ENCODE results near the gene NUP37. TPM values are rescaled to one million over a fixed set of nuclear protein-coding genes. Genes with fewer than 3 reads are reported as not detected.
A peak's percentile ranks its signal among the peaks of the same experiment; 100 is the strongest.

Gene NUP37
- polyA plus RNA-seq, 2 donors, result 7.3 to 26.8 TPM

DNA sequence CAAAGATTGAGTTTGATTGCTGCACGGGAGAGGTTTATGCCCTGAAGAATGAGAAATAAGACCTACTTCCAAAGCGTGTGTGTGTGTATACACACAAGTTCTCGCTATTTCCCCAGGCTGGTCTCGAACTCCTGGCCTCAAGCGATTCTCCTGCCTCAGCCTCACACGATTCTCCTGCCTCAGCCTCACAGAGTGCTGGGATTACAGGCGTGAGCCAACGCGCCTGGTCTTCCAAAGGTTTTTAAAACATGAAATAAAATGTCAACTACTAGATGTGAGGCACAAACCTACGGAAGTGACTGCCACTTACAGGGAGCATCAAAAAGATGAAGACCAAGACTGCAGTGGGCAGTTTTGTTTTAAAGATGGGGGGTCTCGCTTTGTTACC is 57.5 kb downstream of the NUP37 start:
- H3K27me3 ChIP-seq (ENCODE audit: control insufficient read depth in 1 of 2, insufficient read depth in 2 of 2, low read length in 2 of 2), result no peaks in the 10 kb centered on the region
- H3K36me3 ChIP-seq (ENCODE audit: control insufficient read depth in 2 of 2, insufficient read depth in 2 of 2, low read length in 1 of 2), result no peaks in the 10 kb centered on the region
- H3K9me3 ChIP-seq (ENCODE audit: control insufficient read depth in 2 of 2, insufficient read depth in 1 of 2, low read depth in 1 of 2, low read length in 1 of 2), result no peaks in the 10 kb centered on the region
- no peak overlapping the region for H3K27ac ChIP-seq (ENCODE audit: low read depth in 2 of 2, low read length in 1 of 2)
- H3K4me3 ChIP-seq (ENCODE audit: low read depth in 1 of 2, low read length in 2 of 2), result no peak overlapping the region
- WGBS, 2 donors, result 84 to 87% methylated on average over 11 of the region's 11 CpGs
- H3K4me1 ChIP-seq (ENCODE audit: control insufficient read depth in 2 of 2, insufficient read depth in 2 of 2, low read length in 1 of 2), result no peaks in the 10 kb centered on the region

- H3K27me3 ChIP-seq (ENCODE audit: control insufficient read depth in 1 of 2, insufficient read depth in 2 of 2, low read length in 2 of 2), result no peaks in the 10 kb centered on the region
- peak within 1 kb of the TSS; percentile 87 to 90 for H3K27ac ChIP-seq (ENCODE audit: low read depth in 2 of 2, low read length in 1 of 2)
- no peaks in the 10 kb centered on the region for H3K36me3 ChIP-seq (ENCODE audit: control insufficient read depth in 2 of 2, insufficient read depth in 2 of 2, low read length in 1 of 2)
- WGBS, 2 donors, result 2% methylated on average over 44 of the region's 44 CpGs
- H3K9me3 ChIP-seq (ENCODE audit: control insufficient read depth in 2 of 2, insufficient read depth in 1 of 2, low read depth in 1 of 2, low read length in 1 of 2), result no peaks in the 10 kb centered on the region
- H3K4me3 ChIP-seq (ENCODE audit: low read depth in 1 of 2, low read length in 2 of 2), result peak within 1 kb of the TSS; percentile 91 to 96
- H3K4me1 ChIP-seq (ENCODE audit: control insufficient read depth in 2 of 2, insufficient read depth in 2 of 2, low read length in 1 of 2), result no peaks in the 10 kb centered on the region
Measured at GRCh38 chr12:102061560-102062418, 58.1 kb downstream of the NUP37 start, which contains the start of gene WASHC3. TSS of gene WASHC3 (minus strand) at chr12:102061991. CDS start at chr12:102061962, 29 bp downstream.

DNA sequence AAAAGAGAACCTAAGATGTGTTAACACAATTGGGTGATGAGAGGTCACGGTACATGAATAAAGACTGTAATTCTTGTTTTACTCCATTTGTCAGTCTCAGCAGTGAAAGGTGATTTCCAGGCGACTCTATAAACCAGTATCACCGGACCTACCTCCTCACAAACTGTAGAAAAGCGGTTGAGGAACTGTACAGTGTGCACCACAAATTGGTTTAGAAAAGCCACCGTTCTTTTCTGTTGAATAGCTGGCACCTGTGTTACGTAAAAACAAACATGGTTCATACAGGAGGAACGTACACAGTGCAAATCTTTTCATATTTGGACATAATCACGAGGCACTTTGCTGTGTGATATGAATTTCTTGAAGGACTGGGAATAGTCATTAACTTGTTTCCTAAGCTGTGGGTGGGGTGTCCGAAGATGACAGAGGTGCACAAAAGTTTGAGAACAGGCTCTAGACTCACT is 58.8 kb downstream of the NUP37 start:
- no peaks in the 10 kb centered on the region for H3K27me3 ChIP-seq (ENCODE audit: control insufficient read depth in 1 of 2, insufficient read depth in 2 of 2, low read length in 2 of 2)
- H3K36me3 ChIP-seq (ENCODE audit: control insufficient read depth in 2 of 2, insufficient read depth in 2 of 2, low read length in 1 of 2), result no peaks in the 10 kb centered on the region
- no peaks in the 10 kb centered on the region for H3K4me1 ChIP-seq (ENCODE audit: control insufficient read depth in 2 of 2, insufficient read depth in 2 of 2, low read length in 1 of 2)
- WGBS, 2 donors, result 15 to 16% methylated on average over 9 of the region's 9 CpGs
- peak overlapping the region; percentile 87 to 90 for H3K27ac ChIP-seq (ENCODE audit: low read depth in 2 of 2, low read length in 1 of 2)
- no peaks in the 10 kb centered on the region for H3K9me3 ChIP-seq (ENCODE audit: control insufficient read depth in 2 of 2, insufficient read depth in 1 of 2, low read depth in 1 of 2, low read length in 1 of 2)
- peak overlapping the region; percentile 91 to 96 for H3K4me3 ChIP-seq (ENCODE audit: low read depth in 1 of 2, low read length in 2 of 2)

GRCh38 chr12:102059343-102059742 is 60.6 kb downstream of the NUP37 start:
- Histone ChIP-seq H3K27ac (ENCODE audit: low read depth in 2 of 2, low read length in 1 of 2) (no peak overlapping the region), H3K4me1 (ENCODE audit: control insufficient read depth in 2 of 2, insufficient read depth in 2 of 2, low read length in 1 of 2) (no peaks in the 10 kb centered on the region), H3K36me3 (ENCODE audit: control insufficient read depth in 2 of 2, insufficient read depth in 2 of 2, low read length in 1 of 2) (peaks cover 0 to 2% of the 10 kb centered on the region in 2 donors), H3K4me3 (ENCODE audit: low read depth in 1 of 2, low read length in 2 of 2) (no peak overlapping the region), H3K9me3 (ENCODE audit: control insufficient read depth in 2 of 2, insufficient read depth in 1 of 2, low read depth in 1 of 2, low read length in 1 of 2) (no peaks in the 10 kb centered on the region), H3K27me3 (ENCODE audit: control insufficient read depth in 1 of 2, insufficient read depth in 2 of 2, low read length in 2 of 2) (no peaks in the 10 kb centered on the region)

- no peaks in the 10 kb centered on the region for H3K9me3 ChIP-seq (ENCODE audit: control insufficient read depth in 2 of 2, insufficient read depth in 1 of 2, low read depth in 1 of 2, low read length in 1 of 2)
- no peaks in the 10 kb centered on the region for H3K27me3 ChIP-seq (ENCODE audit: control insufficient read depth in 1 of 2, insufficient read depth in 2 of 2, low read length in 2 of 2)
- WGBS, 2 donors, result 95 to 97% methylated on average over 4 of the region's 4 CpGs
- H3K4me1 ChIP-seq (ENCODE audit: control insufficient read depth in 2 of 2, insufficient read depth in 2 of 2, low read length in 1 of 2), result no peaks in the 10 kb centered on the region
- H3K36me3 ChIP-seq (ENCODE audit: control insufficient read depth in 2 of 2, insufficient read depth in 2 of 2, low read length in 1 of 2), result peaks cover 0 to 17% of the 10 kb centered on the region in 2 donors
- no peak overlapping the region for H3K27ac ChIP-seq (ENCODE audit: low read depth in 2 of 2, low read length in 1 of 2)
- H3K4me3 ChIP-seq (ENCODE audit: low read depth in 1 of 2, low read length in 2 of 2), result no peak overlapping the region
Measured at GRCh38 chr12:102054345-102054744, 65.6 kb downstream of the NUP37 start.

- Histone ChIP-seq H3K4me3 (ENCODE audit: low read depth in 1 of 2, low read length in 2 of 2) (no peak overlapping the region), H3K4me1 (ENCODE audit: control insufficient read depth in 2 of 2, insufficient read depth in 2 of 2, low read length in 1 of 2) (no peaks in the 10 kb centered on the region), H3K27me3 (ENCODE audit: control insufficient read depth in 1 of 2, insufficient read depth in 2 of 2, low read length in 2 of 2) (no peaks in the 10 kb centered on the region), H3K9me3 (ENCODE audit: control insufficient read depth in 2 of 2, insufficient read depth in 1 of 2, low read depth in 1 of 2, low read length in 1 of 2) (no peaks in the 10 kb centered on the region), H3K27ac (ENCODE audit: low read depth in 2 of 2, low read length in 1 of 2) (no peak overlapping the region), H3K36me3 (ENCODE audit: control insufficient read depth in 2 of 2, insufficient read depth in 2 of 2, low read length in 1 of 2) (peaks cover 0 to 17% of the 10 kb centered on the region in 2 donors)
Measured at GRCh38 chr12:102053062-102053349, 66.9 kb downstream of the NUP37 start.

DNA sequence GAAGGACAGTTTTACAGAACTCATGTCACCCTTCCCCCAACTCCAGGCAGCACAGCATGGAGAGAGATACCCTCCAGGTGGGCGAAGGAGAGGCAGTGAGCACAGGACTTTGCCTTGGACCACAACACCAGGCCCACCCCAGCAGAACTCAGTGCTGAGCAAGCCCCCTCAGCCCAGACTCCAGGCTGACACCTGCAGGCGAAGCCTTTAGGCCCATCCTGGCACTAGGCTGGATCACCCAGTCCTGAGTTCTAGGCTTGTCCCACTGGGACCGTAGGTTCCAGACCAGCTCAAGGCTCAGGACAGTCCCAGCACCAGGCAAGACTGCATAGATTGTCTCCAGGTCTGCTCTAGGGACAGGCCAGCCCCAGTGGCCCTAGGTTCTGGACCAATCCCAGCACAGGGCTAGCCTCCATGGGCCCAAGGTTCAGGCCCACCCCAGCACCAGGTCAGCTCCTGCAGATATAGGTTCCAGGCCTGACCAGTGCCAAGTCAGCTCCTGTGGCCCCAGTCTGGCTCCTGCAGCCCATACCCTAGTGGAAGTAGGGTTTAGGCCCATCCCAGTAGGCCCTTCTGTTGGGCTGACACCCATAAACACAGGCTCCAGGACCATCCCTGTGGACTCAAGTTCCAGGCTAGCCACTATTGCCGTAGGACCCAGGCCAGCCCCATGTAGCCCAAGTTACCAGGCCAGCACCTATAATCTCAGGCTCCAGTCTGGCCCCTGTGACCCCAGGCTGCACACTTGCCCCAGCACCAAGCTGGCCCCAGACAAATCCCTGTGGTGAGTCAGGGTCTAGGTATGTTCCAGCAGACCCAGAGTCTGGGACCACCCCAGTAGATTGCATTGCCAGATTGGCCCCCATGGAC is 67.5 kb downstream of the NUP37 start:
- no peaks in the 10 kb centered on the region for H3K27me3 ChIP-seq (ENCODE audit: control insufficient read depth in 1 of 2, insufficient read depth in 2 of 2, low read length in 2 of 2)
- H3K4me3 ChIP-seq (ENCODE audit: low read depth in 1 of 2, low read length in 2 of 2), result no peak overlapping the region
- no peak overlapping the region for H3K27ac ChIP-seq (ENCODE audit: low read depth in 2 of 2, low read length in 1 of 2)
- 97% methylated on average over 4 of the region's 4 CpGs for WGBS, 2 donors
- H3K9me3 ChIP-seq (ENCODE audit: control insufficient read depth in 2 of 2, insufficient read depth in 1 of 2, low read depth in 1 of 2, low read length in 1 of 2), result no peaks in the 10 kb centered on the region
- H3K36me3 ChIP-seq (ENCODE audit: control insufficient read depth in 2 of 2, insufficient read depth in 2 of 2, low read length in 1 of 2), result peaks cover 0 to 17% of the 10 kb centered on the region in 2 donors
- no peaks in the 10 kb centered on the region for H3K4me1 ChIP-seq (ENCODE audit: control insufficient read depth in 2 of 2, insufficient read depth in 2 of 2, low read length in 1 of 2)

- peaks cover 0 to 17% of the 10 kb centered on the region in 2 donors for H3K36me3 ChIP-seq (ENCODE audit: control insufficient read depth in 2 of 2, insufficient read depth in 2 of 2, low read length in 1 of 2)
- no peak overlapping the region for H3K4me3 ChIP-seq (ENCODE audit: low read depth in 1 of 2, low read length in 2 of 2)
- H3K9me3 ChIP-seq (ENCODE audit: control insufficient read depth in 2 of 2, insufficient read depth in 1 of 2, low read depth in 1 of 2, low read length in 1 of 2), result no peaks in the 10 kb centered on the region
- 79 to 90% methylated on average over 1 of the region's 1 CpG for WGBS, 2 donors
- no peak overlapping the region for H3K27ac ChIP-seq (ENCODE audit: low read depth in 2 of 2, low read length in 1 of 2)
- H3K27me3 ChIP-seq (ENCODE audit: control insufficient read depth in 1 of 2, insufficient read depth in 2 of 2, low read length in 2 of 2), result no peaks in the 10 kb centered on the region
- H3K4me1 ChIP-seq (ENCODE audit: control insufficient read depth in 2 of 2, insufficient read depth in 2 of 2, low read length in 1 of 2), result no peaks in the 10 kb centered on the region
Measured at GRCh38 chr12:102051431-102051965, 68.4 kb downstream of the NUP37 start.

- no peaks in the 10 kb centered on the region for H3K9me3 ChIP-seq (ENCODE audit: control insufficient read depth in 2 of 2, insufficient read depth in 1 of 2, low read depth in 1 of 2, low read length in 1 of 2)
- 43 to 61% methylated on average over 1 of the region's 1 CpG for WGBS, 2 donors
- no peaks in the 10 kb centered on the region for H3K4me1 ChIP-seq (ENCODE audit: control insufficient read depth in 2 of 2, insufficient read depth in 2 of 2, low read length in 1 of 2)
- peaks cover 0 to 17% of the 10 kb centered on the region in 2 donors for H3K36me3 ChIP-seq (ENCODE audit: control insufficient read depth in 2 of 2, insufficient read depth in 2 of 2, low read length in 1 of 2)
- no peak overlapping the region for H3K27ac ChIP-seq (ENCODE audit: low read depth in 2 of 2, low read length in 1 of 2)
- H3K4me3 ChIP-seq (ENCODE audit: low read depth in 1 of 2, low read length in 2 of 2), result no peak overlapping the region
- no peaks in the 10 kb centered on the region for H3K27me3 ChIP-seq (ENCODE audit: control insufficient read depth in 1 of 2, insufficient read depth in 2 of 2, low read length in 2 of 2)
Measured at GRCh38 chr12:102050660-102051430, 69.1 kb downstream of the NUP37 start.

All from esophagus (tissue), 2 donors.